Mammary epithelial cell (primary cell): ENCODE results near the gene ZNF324.

ENCODE experiments used
- EZH2 ChIP-seq: IDR thresholded peaks from 2 replicates; pipeline ENCODE4 v1.6.1; 2012; ENCODE audit warnings: low read length, inconsistent platforms, borderline replicate concordance
- TF ChIP-seq, protein P1 (sequence below), 2 donors: IDR thresholded peaks in 1 of 2; conservative IDR thresholded peaks in 1 of 2; 2 replicates each; pipeline ENCODE4 v1.5.1; 2011 to 2012; ENCODE audit warnings: inconsistent platforms in 2 of 2, low read length in 2 of 2, mild to moderate bottlenecking in 2 of 2, control low read depth in 1 of 2, low read depth in 1 of 2; ENCODE audit not compliant: insufficient read depth in 1 of 2; ENCODE audit errors: extremely low read depth in 1 of 2

DNA sequence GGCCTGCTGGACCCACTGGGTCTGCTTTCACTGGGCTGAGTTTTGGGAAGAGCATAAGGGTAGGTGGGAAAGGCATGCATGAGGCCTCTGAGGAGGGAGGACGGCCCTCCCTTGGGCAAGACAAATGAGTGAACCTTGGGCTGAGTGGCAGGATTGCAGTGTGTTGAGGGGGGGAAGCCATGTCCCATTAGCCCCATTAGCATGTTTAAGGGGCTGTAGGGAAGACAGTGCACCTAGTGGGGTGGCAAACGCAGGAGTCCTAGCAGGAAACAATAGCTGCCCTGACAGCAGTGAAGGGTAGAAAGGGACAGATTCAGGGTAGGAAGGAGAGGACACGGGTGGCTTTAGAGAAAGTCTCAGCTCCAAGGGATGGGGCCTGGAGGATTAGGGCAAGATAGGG lies 55.8 kb downstream of the ZNF324 start:
- TF ChIP-seq, protein P1, sequence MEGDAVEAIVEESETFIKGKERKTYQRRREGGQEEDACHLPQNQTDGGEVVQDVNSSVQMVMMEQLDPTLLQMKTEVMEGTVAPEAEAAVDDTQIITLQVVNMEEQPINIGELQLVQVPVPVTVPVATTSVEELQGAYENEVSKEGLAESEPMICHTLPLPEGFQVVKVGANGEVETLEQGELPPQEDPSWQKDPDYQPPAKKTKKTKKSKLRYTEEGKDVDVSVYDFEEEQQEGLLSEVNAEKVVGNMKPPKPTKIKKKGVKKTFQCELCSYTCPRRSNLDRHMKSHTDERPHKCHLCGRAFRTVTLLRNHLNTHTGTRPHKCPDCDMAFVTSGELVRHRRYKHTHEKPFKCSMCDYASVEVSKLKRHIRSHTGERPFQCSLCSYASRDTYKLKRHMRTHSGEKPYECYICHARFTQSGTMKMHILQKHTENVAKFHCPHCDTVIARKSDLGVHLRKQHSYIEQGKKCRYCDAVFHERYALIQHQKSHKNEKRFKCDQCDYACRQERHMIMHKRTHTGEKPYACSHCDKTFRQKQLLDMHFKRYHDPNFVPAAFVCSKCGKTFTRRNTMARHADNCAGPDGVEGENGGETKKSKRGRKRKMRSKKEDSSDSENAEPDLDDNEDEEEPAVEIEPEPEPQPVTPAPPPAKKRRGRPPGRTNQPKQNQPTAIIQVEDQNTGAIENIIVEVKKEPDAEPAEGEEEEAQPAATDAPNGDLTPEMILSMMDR (conservative IDR thresholded peaks at IDR 0.05 in 1 of 2, IDR thresholded peaks at IDR 0.05 in 1 of 2; ENCODE audit: extremely low read depth in 1 of 2, insufficient read depth in 1 of 2, low read depth in 1 of 2, low read length in 2 of 2) = no peak
- TF ChIP-seq EZH2 = no peak
